Measurements from ENCODE around the gene RASL10A.

Gene RASL10A

DNA sequence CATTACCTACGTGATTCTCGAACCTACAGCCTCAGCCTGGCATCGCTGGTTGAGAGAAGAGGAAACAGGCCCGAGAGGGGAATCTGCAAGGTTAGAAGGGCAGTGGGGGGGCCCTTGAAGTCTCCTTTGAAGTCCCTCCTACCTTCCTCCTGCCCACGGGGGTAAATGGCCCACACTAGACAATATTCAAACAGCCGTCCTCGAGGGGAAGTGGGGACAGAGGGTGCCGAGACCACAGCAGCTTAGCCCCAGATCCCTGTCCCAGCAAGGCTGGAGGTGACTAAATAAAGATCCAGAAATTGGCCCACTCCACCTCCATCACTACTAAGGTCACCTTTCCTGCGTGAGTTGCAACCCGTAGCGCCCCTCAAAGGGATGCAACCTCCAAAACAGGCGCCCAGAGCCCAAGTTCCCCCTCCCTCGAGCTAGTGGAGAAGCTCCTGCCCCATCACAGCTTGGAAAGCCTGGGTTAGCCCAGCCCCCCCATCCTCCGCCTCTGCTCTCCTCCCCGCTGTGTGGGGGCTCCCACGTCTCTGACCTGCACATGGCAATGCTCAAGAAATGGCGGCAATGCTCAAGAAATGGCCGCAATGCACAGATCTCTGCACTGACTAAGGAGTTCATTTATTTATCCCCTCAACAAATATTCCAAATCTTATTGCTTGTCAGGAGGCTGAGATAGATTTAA lies 788 bp upstream of the RASL10A start:
- DNase-seq = no peak

DNA sequence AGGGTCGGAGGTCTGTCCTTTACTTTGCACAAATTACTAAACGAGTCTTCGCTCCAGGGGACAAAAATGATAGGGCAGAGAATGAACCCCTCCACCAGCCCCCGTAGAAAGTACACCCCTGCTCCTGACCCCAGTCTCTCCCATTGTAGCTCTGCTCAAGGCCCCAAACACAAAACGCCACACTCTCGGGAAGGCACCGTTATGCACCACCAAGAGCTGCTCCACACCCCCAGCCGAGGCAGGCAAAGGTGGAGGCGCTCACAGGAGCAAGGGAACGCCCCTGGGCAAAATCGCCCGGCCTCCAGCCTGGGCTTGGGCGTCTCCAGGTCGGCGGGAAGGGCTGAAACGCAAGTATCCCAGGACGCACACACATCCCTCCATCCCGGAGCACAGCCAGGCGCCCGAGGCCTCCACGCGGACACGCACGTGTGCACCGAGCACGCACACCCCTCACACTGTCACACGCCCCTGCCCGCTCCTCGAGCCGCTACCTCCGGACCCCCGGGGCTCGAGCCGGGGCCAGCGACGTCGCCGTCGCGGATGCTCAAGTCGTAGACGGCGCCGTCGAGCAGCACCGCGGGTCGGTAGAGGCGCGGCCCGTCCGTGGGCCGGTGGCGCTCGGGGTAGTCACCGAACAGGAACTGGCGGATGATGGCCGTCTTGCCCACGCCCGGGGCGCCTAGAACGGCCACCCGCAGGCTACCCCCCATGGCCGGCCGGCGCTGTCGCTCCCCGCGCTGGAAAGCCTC lies 786 bp downstream of the RASL10A start:
- DNase-seq = no peak

DNA sequence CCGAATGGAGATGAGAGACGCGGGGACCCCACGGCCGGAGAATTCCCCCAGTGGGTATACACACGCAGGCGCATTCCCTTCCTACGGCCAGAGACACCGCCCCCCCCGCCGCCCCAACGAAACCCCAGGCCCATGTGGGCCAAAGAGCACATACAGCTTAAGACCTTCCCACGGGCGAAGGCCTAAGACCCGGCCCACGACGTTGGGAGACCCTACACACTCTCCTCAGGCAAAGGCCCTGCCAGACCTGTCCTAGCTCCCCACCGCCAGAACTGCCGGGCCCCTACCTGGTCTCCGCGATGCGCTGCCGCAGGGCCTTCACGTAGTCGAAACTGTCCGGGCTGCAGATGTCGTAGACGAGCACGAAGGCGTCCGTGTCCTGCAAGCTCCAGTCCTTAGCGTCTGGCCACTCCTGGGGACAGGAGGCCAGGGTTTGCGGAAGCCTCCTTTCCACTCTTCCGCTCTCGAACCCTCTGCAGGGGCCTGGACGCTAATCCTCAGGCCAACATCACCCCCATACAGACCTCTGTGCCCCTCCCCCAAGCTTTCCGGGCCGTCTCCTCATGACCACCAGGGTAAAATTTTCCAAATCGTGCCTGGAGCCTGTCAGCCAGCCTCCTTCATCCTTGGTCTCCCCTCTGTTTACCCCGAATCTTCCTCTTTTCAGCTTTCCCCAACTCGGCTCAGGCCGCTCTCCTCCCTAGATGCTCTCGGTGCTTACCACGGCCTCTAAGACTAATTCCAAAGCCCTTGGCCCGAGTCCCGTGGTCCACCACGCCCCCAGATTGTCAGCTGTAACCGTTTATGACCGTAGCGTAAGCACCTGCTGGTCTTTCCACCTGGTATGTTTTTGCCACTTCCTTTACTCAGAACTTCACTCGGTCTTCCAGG lies 1.7 kb downstream of the RASL10A start:
- DNase-seq = no peak

DNA sequence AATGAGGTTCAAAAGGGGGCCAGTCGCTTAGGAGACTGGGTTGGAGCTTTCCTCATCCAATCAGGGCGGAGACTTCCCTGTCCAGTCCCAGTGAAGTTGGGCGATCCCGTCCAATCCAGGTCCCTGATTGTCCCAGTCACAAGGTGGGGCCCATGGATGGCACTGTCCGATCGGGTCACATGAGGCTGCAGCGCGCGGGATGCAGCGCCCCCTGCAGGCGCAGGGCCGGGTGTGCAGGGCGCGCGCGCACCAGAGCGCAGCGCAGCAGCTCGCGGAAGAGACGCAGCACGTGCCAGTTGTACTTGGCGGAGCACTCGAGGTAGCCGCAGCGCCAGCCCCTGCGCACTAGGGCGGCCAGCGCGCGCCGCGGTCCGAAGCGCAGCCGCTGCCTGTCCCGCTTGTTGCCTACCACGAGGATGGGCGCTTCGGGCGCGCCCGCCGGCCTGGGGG lies 2.3 kb downstream of the RASL10A start:
- DNase-seq = no peak

DNA sequence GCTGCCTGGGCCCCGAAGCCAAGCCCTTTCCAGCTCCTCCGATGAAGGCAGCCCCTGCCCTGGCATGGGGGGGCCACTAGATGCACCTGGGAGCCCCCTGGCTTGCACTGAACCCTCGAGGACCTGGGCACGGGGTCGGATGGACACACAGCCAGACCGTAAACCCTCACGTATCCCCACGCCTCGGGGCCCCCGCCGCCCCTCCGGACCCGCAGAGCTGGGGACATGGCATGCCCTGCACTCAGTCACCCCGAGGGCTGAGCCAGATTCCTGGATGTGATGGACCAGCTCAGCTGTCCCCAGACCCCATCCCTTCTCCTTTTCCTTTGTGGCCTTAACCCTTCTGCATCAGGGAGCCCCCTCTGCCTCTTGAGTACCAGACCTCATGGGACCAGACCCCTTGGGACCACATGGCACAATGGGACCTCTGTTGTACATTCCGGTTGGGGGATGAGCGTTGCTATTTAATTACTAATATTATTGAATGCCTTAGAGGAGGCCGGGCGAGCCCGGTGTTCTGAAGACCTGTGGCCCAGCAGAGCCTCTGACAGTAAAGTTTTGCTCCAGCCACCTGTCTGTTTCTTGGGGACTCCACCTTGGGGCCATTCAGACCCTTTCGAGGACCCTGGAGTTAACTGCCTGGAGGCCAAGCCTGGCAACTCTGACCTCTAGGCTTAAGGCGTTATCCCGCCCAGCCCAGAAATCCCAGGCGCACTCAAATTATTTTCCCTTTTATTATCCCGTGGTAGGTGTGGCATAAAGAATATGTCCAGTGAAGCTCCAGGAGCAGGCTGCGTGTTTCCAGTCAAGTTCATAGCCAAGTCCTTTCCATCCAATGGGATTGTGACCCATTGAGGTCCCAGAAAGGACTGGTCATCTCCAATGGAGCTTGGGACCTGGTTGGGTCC lies 3.0 kb downstream of the RASL10A start:
- DNase-seq = no peak

DNA sequence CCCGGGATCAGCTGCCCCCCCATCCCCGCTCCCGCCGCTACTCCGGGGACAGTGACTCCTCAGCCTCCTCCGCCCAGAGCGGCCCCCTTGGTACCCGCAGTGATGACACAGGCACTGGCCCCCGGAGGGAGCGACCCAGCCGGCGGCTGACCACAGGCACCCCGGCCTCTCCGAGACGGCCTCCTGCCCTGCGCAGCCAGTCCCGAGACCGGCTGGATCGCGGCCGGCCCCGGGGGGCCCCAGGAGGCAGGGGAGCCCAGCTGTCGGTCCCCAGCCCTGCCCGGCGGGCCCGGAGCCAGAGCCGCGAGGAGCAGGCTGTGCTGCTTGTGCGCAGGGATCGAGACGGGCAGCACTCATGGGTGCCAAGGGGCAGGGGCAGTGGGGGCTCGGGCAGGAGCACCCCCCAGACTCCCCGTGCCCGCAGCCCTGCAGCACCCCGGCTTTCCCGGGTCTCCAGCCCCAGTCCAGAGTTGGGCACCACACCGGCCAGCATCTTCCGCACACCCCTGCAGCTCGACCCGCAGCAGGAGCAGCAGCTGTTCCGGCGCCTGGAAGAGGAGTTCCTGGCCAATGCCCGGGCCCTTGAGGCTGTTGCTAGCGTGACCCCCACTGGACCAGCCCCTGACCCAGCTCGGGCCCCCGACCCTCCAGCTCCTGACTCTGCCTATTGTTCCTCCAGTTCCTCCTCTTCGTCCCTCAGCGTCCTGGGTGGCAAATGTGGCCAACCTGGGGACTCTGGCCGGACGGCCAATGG lies 3.9 kb downstream of the RASL10A start:
- no peak for DNase-seq

DNA sequence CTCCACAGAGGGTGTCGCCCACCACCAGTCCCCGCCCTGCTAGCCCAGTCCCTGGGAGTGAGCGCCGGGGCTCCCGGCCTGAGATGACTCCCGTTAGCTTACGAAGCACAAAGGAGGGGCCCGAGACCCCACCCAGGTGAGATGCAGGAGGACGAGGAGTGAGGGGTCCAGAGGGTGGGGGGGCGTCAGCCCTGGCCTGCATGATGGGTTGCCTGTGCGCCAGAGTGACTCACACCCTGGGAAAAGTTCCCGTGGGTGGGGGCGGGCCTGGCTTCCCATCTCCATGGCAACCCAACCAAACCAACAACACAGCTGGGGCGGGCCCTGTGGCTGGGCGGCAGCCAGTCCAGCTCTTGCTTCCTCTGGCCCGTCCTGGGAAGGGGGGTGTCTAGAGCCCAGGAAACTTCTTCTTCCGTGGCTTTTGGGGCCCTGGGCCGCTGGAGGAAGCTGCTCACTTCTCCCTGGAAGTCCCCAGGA lies 4.6 kb downstream of the RASL10A start:
- DNase-seq = peak; percentile 17

DNA sequence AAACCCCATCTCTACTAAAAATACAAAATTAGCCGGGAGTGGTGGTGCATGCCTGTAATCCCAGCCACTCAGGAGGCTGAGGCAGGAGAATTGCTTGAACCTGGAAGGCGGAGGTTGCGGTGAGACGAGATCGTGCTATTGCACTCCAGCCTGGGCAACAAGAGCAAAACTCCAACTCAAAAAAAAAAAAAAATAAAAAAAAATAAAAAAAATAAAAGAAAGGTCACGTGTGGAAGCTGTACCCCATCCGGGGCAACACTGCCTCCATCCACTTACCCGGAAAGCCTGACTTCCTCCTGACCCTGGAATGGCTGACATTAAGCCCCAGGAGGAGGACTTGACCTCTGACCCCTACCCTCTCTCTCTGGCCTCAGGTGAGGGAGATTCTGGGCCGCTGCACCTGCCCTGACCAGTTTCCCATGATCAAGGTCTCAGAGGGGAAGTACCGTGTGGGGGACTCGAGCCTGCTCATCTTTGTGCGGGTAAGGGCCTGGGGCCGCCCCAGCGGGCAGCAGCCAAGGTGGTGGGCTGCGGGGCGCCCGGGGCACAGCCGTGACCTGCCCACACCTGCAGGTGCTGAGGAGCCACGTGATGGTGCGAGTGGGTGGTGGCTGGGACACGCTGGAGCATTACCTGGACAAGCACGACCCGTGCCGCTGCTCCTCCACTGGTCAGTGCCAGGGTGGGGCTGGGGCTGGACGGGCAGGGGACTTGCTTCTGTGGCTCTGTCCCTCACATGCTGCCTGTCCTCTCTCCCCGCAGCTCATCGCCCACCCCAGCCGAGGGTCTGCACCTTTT lies 5.2 kb downstream of the RASL10A start:
- DNase-seq = no peak

DNA sequence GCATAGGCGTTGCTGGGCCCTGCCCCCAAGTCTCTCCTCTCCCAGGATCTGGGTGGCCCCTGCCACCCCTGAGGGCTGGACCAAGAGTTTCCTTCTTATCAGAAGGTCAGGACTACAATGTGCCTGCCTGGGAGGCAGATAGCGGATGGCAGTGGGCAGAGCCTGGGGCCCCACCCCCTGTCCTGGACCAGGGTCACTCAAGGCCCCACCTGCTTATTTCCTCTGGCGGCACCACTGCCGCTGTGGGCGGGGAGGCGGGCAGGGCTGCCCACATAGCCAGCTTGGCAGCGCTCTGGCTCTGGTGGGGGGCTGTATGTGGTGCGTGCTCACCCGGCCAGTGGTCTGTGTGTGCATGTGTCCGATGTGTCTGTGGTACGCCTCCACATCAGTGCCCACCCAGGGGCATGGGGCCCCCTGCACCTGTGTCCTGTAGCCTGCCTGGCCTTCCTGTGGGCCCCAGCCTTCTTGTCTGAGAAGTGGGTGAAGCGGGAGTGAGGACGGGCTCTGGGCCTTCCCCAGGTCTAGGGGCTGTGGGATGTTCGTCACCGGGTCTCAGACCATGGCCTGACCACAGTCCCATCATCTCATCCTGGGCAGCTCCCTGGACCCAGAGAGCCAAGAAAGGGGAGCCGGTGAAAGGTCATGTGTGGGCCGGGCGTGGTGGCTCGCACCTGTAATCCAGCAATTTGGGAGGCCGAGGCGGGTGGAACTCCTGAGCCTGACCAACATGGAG lies 6.0 kb downstream of the RASL10A start:
- DNase-seq = no peak

DNA sequence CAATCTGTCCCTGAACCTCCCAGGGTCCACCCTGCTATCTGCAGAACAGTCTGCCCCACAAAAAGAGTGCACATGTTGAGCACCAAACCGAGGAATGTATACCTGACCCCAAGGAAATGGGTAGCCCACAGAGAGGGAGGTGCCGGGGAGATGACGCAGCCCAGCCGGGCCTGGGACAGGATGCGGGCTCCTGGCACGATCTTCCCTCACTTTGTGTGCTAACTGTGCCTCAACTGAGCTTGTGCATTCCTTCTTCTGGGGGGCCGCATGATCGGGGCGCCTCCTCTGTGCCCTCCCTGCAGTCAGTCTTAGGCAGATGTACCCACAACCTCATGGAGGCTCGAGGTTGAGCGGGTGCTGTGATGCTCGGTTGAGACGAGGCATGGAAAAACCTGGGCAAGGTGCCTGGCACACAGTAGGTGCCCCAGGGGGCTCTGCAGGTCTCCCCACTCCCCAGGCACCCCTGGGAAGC lies 6.7 kb downstream of the RASL10A start:
- peak; percentile 41 for DNase-seq

DNA sequence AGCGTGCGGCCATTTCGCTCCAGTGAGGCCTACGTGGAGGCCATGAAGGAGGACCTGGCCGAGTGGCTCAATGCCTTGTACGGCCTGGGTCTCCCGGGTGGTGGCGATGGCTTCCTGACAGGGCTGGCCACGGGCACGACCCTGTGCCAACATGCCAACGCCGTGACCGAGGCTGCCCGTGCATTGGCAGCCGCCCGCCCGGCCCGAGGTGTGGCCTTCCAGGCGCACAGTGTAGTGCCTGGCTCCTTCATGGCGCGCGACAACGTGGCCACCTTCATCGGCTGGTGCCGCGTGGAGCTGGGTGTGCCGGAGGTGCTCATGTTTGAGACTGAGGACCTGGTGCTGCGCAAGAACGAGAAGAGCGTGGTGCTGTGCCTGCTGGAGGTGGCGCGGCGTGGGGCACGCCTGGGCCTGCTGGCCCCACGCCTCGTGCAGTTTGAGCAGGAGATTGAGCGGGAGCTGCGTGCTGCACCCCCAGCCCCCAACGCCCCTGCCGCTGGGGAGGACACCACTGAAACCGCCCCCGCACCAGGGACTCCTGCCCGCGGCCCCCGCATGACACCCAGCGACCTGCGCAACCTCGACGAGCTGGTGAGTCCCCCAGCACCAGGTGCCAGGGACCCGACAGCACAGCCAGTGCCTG lies 7.2 kb downstream of the RASL10A start:
- no peak for DNase-seq

DNA sequence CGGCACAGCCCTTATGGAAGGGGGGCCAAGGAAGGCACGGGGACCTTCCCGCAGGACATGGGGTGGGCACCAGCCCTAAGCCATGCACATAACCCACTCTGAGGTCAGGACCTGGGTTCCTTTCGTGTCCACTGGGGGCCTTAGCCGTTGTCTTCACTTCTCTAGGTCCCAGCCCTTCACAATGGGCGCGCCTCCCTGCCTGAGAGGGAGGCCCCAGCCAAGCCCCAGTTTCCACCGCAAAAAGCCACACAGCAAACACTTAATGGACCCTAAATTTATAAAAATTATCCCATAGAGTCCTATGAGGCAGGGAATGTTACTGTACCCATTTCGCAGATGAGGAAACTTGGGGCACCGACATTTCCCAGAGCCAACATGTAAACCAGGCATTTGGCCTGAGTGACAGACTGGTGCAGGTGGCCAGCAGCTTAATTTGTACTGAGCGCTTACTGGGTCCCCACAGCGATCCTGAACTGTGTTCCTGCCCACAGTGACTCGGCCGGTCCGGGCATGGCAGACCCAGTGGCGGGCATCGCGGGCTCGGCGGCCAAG lies 7.8 kb downstream of the RASL10A start:
- no peak for DNase-seq

DNA sequence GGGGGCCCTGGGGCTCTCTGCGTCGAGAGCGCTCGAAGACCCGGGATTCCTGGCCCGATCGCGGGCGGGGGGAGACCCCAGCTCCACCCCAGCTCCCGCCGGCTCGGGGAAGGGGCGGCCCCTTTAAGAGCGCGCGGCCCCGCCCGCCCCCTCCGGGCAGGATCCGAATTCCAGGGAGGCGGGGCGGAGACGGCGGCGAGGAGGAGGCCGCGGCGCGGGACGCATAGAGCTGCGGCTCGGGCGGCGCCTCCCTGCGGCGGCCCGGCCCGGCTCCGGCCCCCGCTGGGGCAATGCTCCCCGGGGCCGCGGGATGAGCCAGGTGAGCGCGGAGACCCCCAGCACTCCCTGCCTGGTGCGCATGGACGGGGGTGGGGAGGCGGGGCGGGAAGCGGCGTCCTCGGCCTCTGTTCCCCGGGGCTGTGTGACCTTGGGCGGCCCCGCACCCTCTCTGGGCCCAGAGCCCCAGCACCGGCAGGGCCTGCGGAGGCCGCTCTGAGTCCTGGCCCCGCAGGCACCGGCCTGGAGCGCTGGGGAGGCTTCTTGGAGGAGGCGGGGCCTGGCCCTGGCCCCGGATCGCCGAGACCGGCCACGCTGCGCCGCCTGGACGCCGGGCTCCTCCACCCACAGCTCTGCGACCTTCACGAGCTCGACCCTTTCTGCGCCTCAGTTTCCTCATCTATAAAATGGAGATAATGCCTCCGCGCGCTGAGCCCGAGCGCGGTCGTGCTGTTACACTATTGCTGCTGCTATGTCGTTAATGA lies 8.5 kb downstream of the RASL10A start:
- DNase-seq = no peak

DNA sequence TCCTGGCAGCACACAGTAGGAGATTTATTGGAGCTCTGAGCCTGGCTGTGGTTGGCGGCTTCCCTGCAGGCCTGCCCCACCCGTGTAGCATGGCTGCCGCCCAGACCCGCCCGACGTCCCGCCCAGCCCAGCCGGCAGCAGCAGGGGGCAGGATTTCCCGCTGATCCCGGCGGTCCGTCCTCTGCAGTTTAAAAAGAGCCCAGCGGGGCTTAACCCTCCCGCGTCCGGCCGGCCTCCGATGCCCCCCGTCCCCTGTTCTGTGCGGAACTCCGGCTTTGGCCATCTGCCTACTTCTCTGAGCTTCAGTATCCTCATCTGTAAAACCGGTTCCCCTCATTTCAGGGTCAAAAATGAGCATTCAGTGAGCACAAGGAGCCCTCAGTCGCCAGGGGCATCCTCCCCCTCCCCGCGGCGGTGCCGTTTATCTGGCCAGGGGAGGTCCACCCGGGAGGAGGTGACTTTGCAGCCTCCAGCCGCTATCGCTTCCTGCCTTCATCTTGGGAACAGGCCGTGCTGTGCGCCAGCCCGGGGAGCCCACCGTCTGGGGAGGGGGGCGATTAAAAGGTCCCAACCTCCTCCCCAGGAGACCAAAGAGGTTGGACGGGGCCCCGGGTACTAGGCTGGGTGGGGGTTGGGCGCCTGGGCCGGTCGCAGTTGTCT lies 9.2 kb downstream of the RASL10A start, which contains the start of gene GAS2L1:
Gene GAS2L1, plus strand, starts transcription at position 476 of the 660 bp plus-strand sequence. CDS start 1,456 bp downstream, outside the sequence.
- peak; percentile 18 for DNase-seq

DNA sequence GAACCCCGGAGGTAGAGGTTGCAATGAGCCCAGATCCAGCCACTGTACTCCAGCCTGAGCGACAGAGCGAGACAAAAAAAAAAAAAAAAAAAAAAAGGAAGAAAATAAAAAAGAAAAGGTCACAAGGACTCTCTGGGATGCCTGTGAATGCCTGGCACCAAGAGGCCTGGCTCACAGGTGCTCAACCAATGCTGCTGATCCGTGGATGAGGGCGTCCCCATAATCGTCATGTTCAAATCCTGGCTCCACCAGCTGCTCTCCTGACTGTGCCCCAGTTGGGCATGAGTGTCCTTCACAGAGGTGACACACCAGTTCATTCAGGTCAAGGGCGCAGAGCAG lies 9.7 kb downstream of the RASL10A start:
- no peak for DNase-seq

DNA sequence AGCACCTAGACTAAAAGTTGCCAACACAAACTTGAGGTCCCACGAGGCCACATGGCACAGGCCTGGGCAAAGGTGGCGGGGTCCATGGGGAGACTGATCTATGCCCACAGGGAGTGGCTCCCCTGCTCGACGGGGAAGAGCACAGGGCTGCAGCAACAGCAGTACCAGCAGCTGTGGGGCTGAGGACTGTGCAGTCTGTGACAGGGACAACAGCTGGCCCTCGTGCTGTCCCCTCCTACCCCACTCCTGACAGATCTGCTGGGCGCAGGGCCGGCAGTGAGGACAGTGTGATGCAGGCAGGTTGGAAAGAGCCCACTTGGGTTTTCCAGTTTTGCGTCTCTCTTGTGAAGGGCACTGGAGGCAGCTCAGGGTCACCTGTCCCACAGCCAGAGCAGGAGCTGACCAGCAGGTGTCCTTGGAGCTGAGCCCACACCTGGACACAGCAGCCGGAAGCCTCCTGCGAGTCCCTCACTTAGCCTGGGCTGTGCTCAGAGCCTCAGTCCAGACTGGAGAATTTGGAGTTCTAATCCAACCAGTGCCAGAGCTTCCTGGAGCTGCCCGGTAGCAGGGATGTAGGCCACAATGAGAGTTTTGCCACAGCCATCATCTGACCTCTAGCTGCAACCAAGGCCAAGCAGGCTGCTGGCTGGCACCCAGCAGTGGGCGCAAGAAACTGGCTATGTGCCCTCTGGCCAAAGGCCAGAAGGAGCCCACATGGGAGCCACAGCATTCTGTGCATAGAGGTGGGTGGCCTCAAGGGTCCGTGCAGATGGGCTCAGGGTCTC lies 12.6 kb downstream of the RASL10A start:
- DNase-seq = no peak

DNA sequence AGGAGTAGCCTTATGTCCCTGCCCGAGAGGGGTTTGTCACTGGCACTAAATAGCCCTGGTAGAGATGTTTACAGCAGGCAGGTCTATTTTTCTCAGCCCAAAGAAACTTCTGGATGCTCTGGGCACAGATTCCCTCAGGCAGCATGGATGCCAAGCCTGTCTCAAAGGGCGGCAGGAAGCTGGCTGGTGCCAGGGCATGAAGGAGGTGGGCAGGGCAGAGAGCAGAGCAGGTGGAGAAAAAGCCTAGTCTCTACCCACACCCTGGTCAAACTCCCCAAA lies 13.2 kb downstream of the RASL10A start:
- no peak for DNase-seq
